Karpas-422 (cell line): ENCODE results near the gene AFAP1. TPM values are rescaled to one million over a fixed set of nuclear protein-coding genes. Genes with fewer than 3 reads are reported as not detected.

Source experiments
- DNase-seq: peaks from one replicate; pipeline ENCODE4 v3.0.0-alpha.2; 2015
- H2AFZ ChIP-seq: fragments of 200-600 bp; sonication (generic); 2 replicates; pipeline ENCODE4 v1.6.1; 2014; ENCODE audit warnings: antibody characterized with exemption, low read length, mixed read lengths
- H3K27ac ChIP-seq: fragments of 200-600 bp; sonication (generic); 2 replicates; pipeline ENCODE4 v1.5.1; 2014; ENCODE audit warnings: mild to moderate bottlenecking, low read length, moderate library complexity
- H3K27me3 ChIP-seq: fragments of 200-600 bp; sonication (generic); 2 replicates; pipeline ENCODE4 v1.6.1; 2014; ENCODE audit warnings: low read length, mixed read lengths
- H3K36me3 ChIP-seq: fragments of 200-600 bp; sonication (generic); 2 replicates; pipeline ENCODE4 v1.6.1; 2014; ENCODE audit warnings: low read length, mixed read lengths; ENCODE audit not compliant: insufficient read depth
- H3K4me1 ChIP-seq: fragments of 200-600 bp; sonication (generic); 2 replicates; pipeline ENCODE4 v1.6.1; 2014; ENCODE audit warnings: mild to moderate bottlenecking, low read length, mixed read lengths
- H3K4me2 ChIP-seq: fragments of 200-600 bp; sonication (generic); 2 replicates; pipeline ENCODE4 v1.6.1; 2014; ENCODE audit warnings: low read length, low read depth, mild to moderate bottlenecking; ENCODE audit not compliant: poor library complexity, severe bottlenecking
- H3K4me3 ChIP-seq: fragments of 200-600 bp; sonication (generic); 2 replicates; pipeline ENCODE4 v1.5.1; 2014; ENCODE audit warnings: mild to moderate bottlenecking, antibody characterized with exemption, low read length, mixed read lengths
- H3K79me2 ChIP-seq: fragments of 200-600 bp; sonication (generic); 2 replicates; pipeline ENCODE4 v1.6.1; 2014; ENCODE audit warnings: mild to moderate bottlenecking, low read length, mixed read lengths
- H3K9ac ChIP-seq: fragments of 200-600 bp; sonication (generic); 2 replicates; pipeline ENCODE4 v1.6.0; 2014; ENCODE audit warnings: low read length
- H3K9me2 ChIP-seq: fragments of 200-600 bp; sonication (generic), shearing (Covaris generic); replicated peaks from 2 replicates; pipeline ENCODE4 v1.6.0; 2014; ENCODE audit warnings: mild to moderate bottlenecking, low read length, moderate library complexity; ENCODE audit not compliant: insufficient read depth
- H3K9me3 ChIP-seq: fragments of 300-700, 200-600 bp; sonication (generic); 2 replicates; pipeline ENCODE4 v1.6.1; 2014; ENCODE audit warnings: low read length, mixed read lengths
- H4K20me1 ChIP-seq: fragments of 200-600 bp; sonication (generic); 2 replicates; pipeline ENCODE4 v1.6.1; 2014; ENCODE audit warnings: mild to moderate bottlenecking, antibody characterized with exemption, low read length, low read depth; ENCODE audit not compliant: insufficient read depth
- total RNA-seq: library from RNA; depleted of rRNA; stranded (reverse); fragments of >200 nt; shearing (Covaris generic); gene quantifications from 2 replicates; pipeline ENCODE4 v1.2.3, GENCODE V29; 2014; ENCODE audit warnings: low replicate concordance

The AFAP1 gene
- total RNA-seq, 1 experiment from 2014 or later = not detected

- H3K4me3 ChIP-seq = no peak overlapping the region
- no peak overlapping the region for H2AFZ ChIP-seq
- H3K9me2 ChIP-seq = no peaks in the 10 kb centered on the region
- no peak overlapping the region for H3K4me2 ChIP-seq
- no peak for DNase-seq
- no peaks in the 10 kb centered on the region for H3K9me3 ChIP-seq
- H3K36me3 ChIP-seq = no peaks in the 10 kb centered on the region
- no peaks in the 10 kb centered on the region for H4K20me1 ChIP-seq
- H3K79me2 ChIP-seq = no peaks in the 10 kb centered on the region
- no peak overlapping the region for H3K9ac ChIP-seq
- no peak overlapping the region for H3K27ac ChIP-seq
- no peaks in the 10 kb centered on the region for H3K27me3 ChIP-seq
- no peaks in the 10 kb centered on the region for H3K4me1 ChIP-seq
Measured at GRCh38 chr4:7981738-7982394, 42.2 kb upstream of the AFAP1 start.

GRCh38 chr4:7980036-7980435 lies 40.4 kb upstream of the AFAP1 start:
- H3K27me3 ChIP-seq = no peaks in the 10 kb centered on the region
- no peak overlapping the region for H3K4me2 ChIP-seq
- no peaks in the 10 kb centered on the region for H3K9me3 ChIP-seq
- no peaks in the 10 kb centered on the region for H3K9me2 ChIP-seq
- no peak overlapping the region for H3K27ac ChIP-seq
- no peak overlapping the region for H3K4me3 ChIP-seq
- H2AFZ ChIP-seq = no peak overlapping the region
- no peaks in the 10 kb centered on the region for H3K4me1 ChIP-seq
- H4K20me1 ChIP-seq = no peaks in the 10 kb centered on the region
- H3K9ac ChIP-seq = no peak overlapping the region
- no peaks in the 10 kb centered on the region for H3K79me2 ChIP-seq
- DNase-seq = no peak
- no peaks in the 10 kb centered on the region for H3K36me3 ChIP-seq

- H3K9ac ChIP-seq = no peak overlapping the region
- no peak for DNase-seq
- H3K79me2 ChIP-seq = no peaks in the 10 kb centered on the region
- H3K9me3 ChIP-seq = no peaks in the 10 kb centered on the region
- H3K9me2 ChIP-seq = no peaks in the 10 kb centered on the region
- no peaks in the 10 kb centered on the region for H4K20me1 ChIP-seq
- no peaks in the 10 kb centered on the region for H3K27me3 ChIP-seq
- H2AFZ ChIP-seq = no peak overlapping the region
- H3K36me3 ChIP-seq = no peaks in the 10 kb centered on the region
- no peak overlapping the region for H3K4me2 ChIP-seq
- H3K4me1 ChIP-seq = no peaks in the 10 kb centered on the region
- H3K27ac ChIP-seq = no peak overlapping the region
- H3K4me3 ChIP-seq = no peak overlapping the region
Measured at GRCh38 chr4:7979652-7979968, 39.9 kb upstream of the AFAP1 start.

GRCh38 chr4:7978907-7979651 lies 39.4 kb upstream of the AFAP1 start:
- no peaks in the 10 kb centered on the region for H3K79me2 ChIP-seq
- no peaks in the 10 kb centered on the region for H3K36me3 ChIP-seq
- H3K9me2 ChIP-seq = no peaks in the 10 kb centered on the region
- H3K4me1 ChIP-seq = no peaks in the 10 kb centered on the region
- no peaks in the 10 kb centered on the region for H3K27me3 ChIP-seq
- no peaks in the 10 kb centered on the region for H4K20me1 ChIP-seq
- no peak overlapping the region for H3K4me2 ChIP-seq
- no peak overlapping the region for H3K27ac ChIP-seq
- no peak overlapping the region for H2AFZ ChIP-seq
- DNase-seq = no peak
- H3K4me3 ChIP-seq = no peak overlapping the region
- H3K9ac ChIP-seq = no peak overlapping the region
- no peaks in the 10 kb centered on the region for H3K9me3 ChIP-seq

GRCh38 chr4:7978489-7978888 lies 38.8 kb upstream of the AFAP1 start:
- no peaks in the 10 kb centered on the region for H3K79me2 ChIP-seq
- no peak overlapping the region for H3K9ac ChIP-seq
- no peak overlapping the region for H3K4me3 ChIP-seq
- no peaks in the 10 kb centered on the region for H3K9me3 ChIP-seq
- H4K20me1 ChIP-seq = no peaks in the 10 kb centered on the region
- no peak overlapping the region for H3K27ac ChIP-seq
- no peak overlapping the region for H2AFZ ChIP-seq
- no peaks in the 10 kb centered on the region for H3K36me3 ChIP-seq
- no peaks in the 10 kb centered on the region for H3K9me2 ChIP-seq
- no peaks in the 10 kb centered on the region for H3K4me1 ChIP-seq
- H3K4me2 ChIP-seq = no peak overlapping the region
- DNase-seq = no peak
- no peaks in the 10 kb centered on the region for H3K27me3 ChIP-seq

- no peak overlapping the region for H2AFZ ChIP-seq
- no peaks in the 10 kb centered on the region for H3K9me3 ChIP-seq
- no peaks in the 10 kb centered on the region for H4K20me1 ChIP-seq
- H3K79me2 ChIP-seq = no peaks in the 10 kb centered on the region
- no peak for DNase-seq
- no peaks in the 10 kb centered on the region for H3K9me2 ChIP-seq
- H3K36me3 ChIP-seq = no peaks in the 10 kb centered on the region
- no peak overlapping the region for H3K4me3 ChIP-seq
- no peak overlapping the region for H3K9ac ChIP-seq
- H3K27ac ChIP-seq = no peak overlapping the region
- no peaks in the 10 kb centered on the region for H3K27me3 ChIP-seq
- H3K4me2 ChIP-seq = no peak overlapping the region
- H3K4me1 ChIP-seq = no peaks in the 10 kb centered on the region
Measured at GRCh38 chr4:7976634-7977033, 37.0 kb upstream of the AFAP1 start.

GRCh38 chr4:7976025-7976424 lies 36.4 kb upstream of the AFAP1 start:
- H3K9ac ChIP-seq = no peak overlapping the region
- no peak overlapping the region for H2AFZ ChIP-seq
- H3K9me3 ChIP-seq = no peaks in the 10 kb centered on the region
- no peak for DNase-seq
- H4K20me1 ChIP-seq = no peaks in the 10 kb centered on the region
- H3K27ac ChIP-seq = no peak overlapping the region
- no peaks in the 10 kb centered on the region for H3K27me3 ChIP-seq
- no peaks in the 10 kb centered on the region for H3K36me3 ChIP-seq
- H3K4me1 ChIP-seq = no peaks in the 10 kb centered on the region
- no peak overlapping the region for H3K4me2 ChIP-seq
- H3K4me3 ChIP-seq = no peak overlapping the region
- H3K9me2 ChIP-seq = no peaks in the 10 kb centered on the region
- no peaks in the 10 kb centered on the region for H3K79me2 ChIP-seq

- no peaks in the 10 kb centered on the region for H3K79me2 ChIP-seq
- no peaks in the 10 kb centered on the region for H3K27me3 ChIP-seq
- H3K9me2 ChIP-seq = no peaks in the 10 kb centered on the region
- H3K4me3 ChIP-seq = no peak overlapping the region
- no peaks in the 10 kb centered on the region for H4K20me1 ChIP-seq
- H2AFZ ChIP-seq = no peak overlapping the region
- H3K36me3 ChIP-seq = no peaks in the 10 kb centered on the region
- H3K4me1 ChIP-seq = no peaks in the 10 kb centered on the region
- H3K4me2 ChIP-seq = no peak overlapping the region
- H3K9ac ChIP-seq = no peak overlapping the region
- no peak for DNase-seq
- no peak overlapping the region for H3K27ac ChIP-seq
- H3K9me3 ChIP-seq = no peaks in the 10 kb centered on the region
Measured at GRCh38 chr4:7974425-7974824, 34.8 kb upstream of the AFAP1 start.
